ENCODE measurements around the gene PMAIP1. TPM values are rescaled to one million over a fixed set of nuclear protein-coding genes. Genes with fewer than 3 reads are reported as not detected.

The PMAIP1 gene
- total and polyA plus RNA-seq, 2 of the 8 experiments (the other 6 are each of a cell fraction or from before 2014, with no cell fraction given), result 51.7 to 84.1 TPM

Other genes starting within 250 kb of the PMAIP1 start
- gene CCBE1, start 202.6 kb upstream of the PMAIP1 start, total RNA-seq (2021; fragmentation: NEBNext Ultra II Directional; extraction: Animal tissue kit (Norgen Biotek cat#: 25700)), result 2.6 and 4.4 TPM in 2 replicates
- gene CCBE1, start 202.6 kb upstream of the PMAIP1 start, polyA plus RNA-seq (2011; rRNA removed), result 2.1 and 5.2 TPM in 2 replicates